Stimulated activated memory B cell treated with anti-CD40 and anti-IgM and Interleukin-4, amounts not matched to agents 10 μg/mL and 1 μg/mL and 100 μg/mL, for 72 hours (primary cell): ENCODE data around the gene SEC23B.

Experiments used
- ATAC-seq: fragments of 150-1000 bp; cut with Tn5 transposase; 2 replicates; pipeline ENCODE4 v1.10.0; 2021
- H3K27ac Mint-ChIP-seq: one replicate; pipeline ENCODE4 v1.8.0; 2022; ENCODE audit warnings: mild to moderate bottlenecking, mixed read lengths
- H3K27me3 Mint-ChIP-seq: one replicate; pipeline ENCODE4 v1.8.0; 2022; ENCODE audit warnings: mixed read lengths
- H3K36me3 Mint-ChIP-seq: one replicate; pipeline ENCODE4 v1.8.0; 2022; ENCODE audit warnings: mixed read lengths
- H3K4me1 Mint-ChIP-seq: one replicate; pipeline ENCODE4 v1.8.0; 2022; ENCODE audit warnings: mixed read lengths
- H3K4me3 Mint-ChIP-seq: one replicate; pipeline ENCODE4 v1.8.0; 2022; ENCODE audit warnings: mild to moderate bottlenecking, moderate library complexity, mixed read lengths
- H3K9me3 Mint-ChIP-seq: one replicate; pipeline ENCODE4 v1.8.0; 2022; ENCODE audit warnings: mixed read lengths

The SEC23B gene

GRCh38 chr20:18543216-18543615 lies 35.5 kb downstream of the SEC23B start:
- H3K4me1 Mint-ChIP-seq = no peaks in the 10 kb centered on the region
- ATAC-seq = no peak
- no peaks in the 10 kb centered on the region for H3K9me3 Mint-ChIP-seq
- H3K4me3 Mint-ChIP-seq = no peak overlapping the region
- H3K36me3 Mint-ChIP-seq = peaks cover 83% of the 10 kb centered on the region
- H3K27ac Mint-ChIP-seq = no peak overlapping the region
- H3K27me3 Mint-ChIP-seq = no peaks in the 10 kb centered on the region

- ATAC-seq = no peak
- no peaks in the 10 kb centered on the region for H3K27me3 Mint-ChIP-seq
- H3K36me3 Mint-ChIP-seq = peaks cover 84% of the 10 kb centered on the region
- no peak overlapping the region for H3K4me3 Mint-ChIP-seq
- no peak overlapping the region for H3K27ac Mint-ChIP-seq
- H3K4me1 Mint-ChIP-seq = no peaks in the 10 kb centered on the region
- H3K9me3 Mint-ChIP-seq = no peaks in the 10 kb centered on the region
Measured at GRCh38 chr20:18543932-18544331, 36.2 kb downstream of the SEC23B start.

DNA sequence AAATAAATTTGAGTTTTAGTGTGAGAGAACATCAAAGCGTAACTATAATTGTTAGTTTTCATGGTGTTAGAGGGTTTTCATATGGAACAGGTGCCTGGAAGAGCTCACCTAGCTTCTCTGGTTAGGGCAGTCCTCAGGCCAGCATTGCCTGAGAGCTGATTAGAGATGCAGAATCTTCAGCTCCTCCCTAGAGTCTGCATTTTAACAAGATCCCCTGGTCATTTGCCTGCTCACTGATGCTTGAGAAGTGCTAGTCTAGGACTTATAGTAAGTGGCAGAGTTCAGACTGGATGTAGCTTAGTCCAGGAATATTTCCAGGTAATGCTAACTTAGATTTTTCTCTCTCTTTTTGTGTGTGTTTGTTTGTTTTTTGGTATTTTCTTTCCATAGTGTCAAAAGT lies 37.8 kb downstream of the SEC23B start:
- H3K4me3 Mint-ChIP-seq = no peak overlapping the region
- no peaks in the 10 kb centered on the region for H3K27me3 Mint-ChIP-seq
- peaks cover 77% of the 10 kb centered on the region for H3K36me3 Mint-ChIP-seq
- H3K27ac Mint-ChIP-seq = no peak overlapping the region
- no peaks in the 10 kb centered on the region for H3K4me1 Mint-ChIP-seq
- no peak for ATAC-seq
- no peaks in the 10 kb centered on the region for H3K9me3 Mint-ChIP-seq

DNA sequence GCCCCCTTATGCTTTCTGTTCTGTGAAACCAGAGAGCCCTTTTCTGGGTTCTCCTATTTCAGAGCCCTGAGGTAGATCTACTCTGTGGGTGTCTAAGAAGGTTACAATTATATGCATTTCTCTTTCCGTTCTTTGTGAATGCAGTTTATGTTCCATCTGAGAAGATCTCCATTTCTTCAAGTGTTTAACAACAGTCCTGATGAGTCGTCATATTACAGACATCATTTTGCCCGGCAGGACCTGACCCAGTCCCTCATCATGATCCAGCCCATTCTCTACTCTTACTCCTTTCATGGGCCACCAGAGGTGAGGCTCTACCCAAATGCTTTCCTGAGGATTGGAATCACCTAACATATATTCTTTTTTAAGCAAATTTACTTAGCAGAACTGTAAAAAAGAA lies 40.7 kb downstream of the SEC23B start:
- no peaks in the 10 kb centered on the region for H3K4me1 Mint-ChIP-seq
- no peaks in the 10 kb centered on the region for H3K27me3 Mint-ChIP-seq
- no peak overlapping the region for H3K4me3 Mint-ChIP-seq
- H3K36me3 Mint-ChIP-seq = peaks cover 63% of the 10 kb centered on the region
- H3K9me3 Mint-ChIP-seq = no peaks in the 10 kb centered on the region
- H3K27ac Mint-ChIP-seq = no peak overlapping the region
- no peak for ATAC-seq

DNA sequence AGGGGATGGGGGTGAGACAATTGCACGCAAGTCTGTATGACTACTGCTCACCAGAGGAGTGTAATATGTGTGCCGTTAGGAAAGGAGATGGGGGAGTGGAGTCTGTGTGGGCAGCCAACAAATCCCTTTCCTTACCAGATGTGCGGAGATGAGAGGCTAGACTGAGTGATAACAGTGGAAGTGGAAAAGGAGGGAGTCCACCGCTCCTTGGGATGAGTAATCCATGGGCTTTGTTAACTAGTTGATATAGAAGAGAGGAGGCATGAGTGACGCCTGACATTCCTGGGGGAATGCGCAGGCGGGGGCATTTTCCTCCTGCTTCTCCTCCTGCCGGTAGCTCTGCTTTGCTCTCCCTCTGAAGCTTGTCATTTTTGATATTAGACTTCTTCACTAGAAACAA lies 46.0 kb downstream of the SEC23B start:
- Mint-ChIP-seq H3K4me3 (no peak overlapping the region), H3K36me3 (peaks cover 64% of the 10 kb centered on the region), H3K27ac (no peak overlapping the region), H3K4me1 (no peaks in the 10 kb centered on the region), H3K27me3 (no peaks in the 10 kb centered on the region), H3K9me3 (no peaks in the 10 kb centered on the region)
- ATAC-seq = no peak

DNA sequence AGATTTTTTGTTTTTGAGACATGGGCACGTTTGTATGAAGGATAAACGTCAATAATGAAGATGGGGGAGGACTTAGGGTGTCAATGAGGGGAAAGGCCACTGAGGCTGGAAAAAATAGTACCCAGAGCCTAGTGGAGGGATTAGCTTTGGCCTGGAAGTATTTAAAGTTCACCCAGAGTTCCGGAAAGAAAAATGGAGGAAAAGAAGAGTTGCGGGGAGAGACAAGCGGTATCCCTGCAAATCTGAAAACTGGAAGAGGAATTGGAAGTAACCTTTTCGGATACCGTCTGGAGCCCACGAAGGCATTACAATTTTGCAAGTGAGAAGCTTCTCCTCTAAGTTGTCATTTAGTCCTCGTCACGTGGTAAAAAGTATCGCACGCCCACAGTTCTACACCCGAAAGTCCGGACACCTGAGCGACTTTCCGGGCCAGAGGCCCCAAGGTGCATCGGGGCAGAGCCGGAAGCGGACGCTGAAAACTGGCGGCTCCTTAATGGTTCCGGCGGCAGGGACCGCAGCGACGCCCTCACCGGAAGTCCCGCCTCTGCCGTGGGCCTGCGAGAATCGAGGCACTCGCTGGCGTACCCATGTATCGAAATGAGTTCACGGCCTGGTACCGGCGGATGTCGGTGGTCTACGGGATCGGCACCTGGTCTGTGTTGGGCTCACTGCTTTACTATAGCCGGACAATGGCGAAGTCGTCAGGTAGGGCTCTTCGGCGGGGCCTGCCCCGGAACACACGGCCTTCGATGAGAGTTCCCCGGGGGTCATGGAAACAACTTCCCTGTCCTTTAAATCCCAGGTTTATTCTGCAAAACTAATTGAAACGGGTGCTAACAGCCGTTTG lies 59.4 kb downstream of the SEC23B start, which contains the start of gene SMIM26:
TSS of gene SMIM26 (plus strand) at position 541 of the 847 bp plus-strand sequence. CDS start at position 588, 47 bp downstream.
- ATAC-seq = peak; percentile 99
- H3K27me3 Mint-ChIP-seq = no peaks in the 10 kb centered on the region

GRCh38 chr20:18567739-18568091 lies 60.0 kb downstream of the SEC23B start:
- H3K27me3 Mint-ChIP-seq = no peaks in the 10 kb centered on the region
- H3K9me3 Mint-ChIP-seq = peaks cover 10% of the 10 kb centered on the region
- no peak for ATAC-seq
- H3K36me3 Mint-ChIP-seq = peaks cover 27% of the 10 kb centered on the region
- H3K4me1 Mint-ChIP-seq = peaks cover 26% of the 10 kb centered on the region
- H3K27ac Mint-ChIP-seq = peak overlapping the region; percentile 91
- H3K4me3 Mint-ChIP-seq = peak overlapping the region; percentile 83

More for the DNA sequence above, 59.4 kb downstream of the SEC23B start, which contains the start of gene SMIM26:
- Mint-ChIP-seq H3K36me3 (peaks cover 27% of the 10 kb centered on the region), H3K9me3 (peaks cover 7% of the 10 kb centered on the region), H3K27ac (peak within 1 kb of the TSS; percentile 91), H3K4me1 (peaks cover 26% of the 10 kb centered on the region), H3K4me3 (peak within 1 kb of the TSS; percentile 83)

GRCh38 chr20:18571009-18571408 lies 63.3 kb downstream of the SEC23B start:
- Mint-ChIP-seq H3K27ac (no peak overlapping the region), H3K36me3 (peaks cover 29% of the 10 kb centered on the region), H3K27me3 (no peaks in the 10 kb centered on the region), H3K9me3 (peaks cover 10% of the 10 kb centered on the region), H3K4me1 (peaks cover 26% of the 10 kb centered on the region), H3K4me3 (no peak overlapping the region)
- no peak for ATAC-seq

DNA sequence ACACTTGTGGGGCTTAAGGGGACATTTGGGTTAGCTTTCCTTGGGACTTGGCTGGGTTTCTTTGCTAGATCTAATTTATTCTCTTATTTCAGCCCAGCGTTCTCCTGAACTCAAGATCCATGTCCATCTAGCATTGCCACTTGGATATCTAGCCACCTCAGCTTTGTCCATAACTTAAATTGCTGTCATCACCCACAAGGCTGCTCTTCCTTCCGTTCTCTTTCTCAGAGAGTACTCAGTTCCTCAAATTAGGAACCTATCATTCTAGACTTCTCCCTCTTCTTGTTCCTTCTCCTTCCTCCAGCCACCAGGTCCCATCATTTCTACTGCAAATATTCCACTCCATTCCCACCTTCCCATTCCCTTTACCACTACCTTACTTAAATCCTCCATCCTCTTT lies 63.8 kb downstream of the SEC23B start:
- Mint-ChIP-seq H3K27me3 (no peaks in the 10 kb centered on the region), H3K9me3 (peaks cover 10% of the 10 kb centered on the region), H3K27ac (no peak overlapping the region)

DNA sequence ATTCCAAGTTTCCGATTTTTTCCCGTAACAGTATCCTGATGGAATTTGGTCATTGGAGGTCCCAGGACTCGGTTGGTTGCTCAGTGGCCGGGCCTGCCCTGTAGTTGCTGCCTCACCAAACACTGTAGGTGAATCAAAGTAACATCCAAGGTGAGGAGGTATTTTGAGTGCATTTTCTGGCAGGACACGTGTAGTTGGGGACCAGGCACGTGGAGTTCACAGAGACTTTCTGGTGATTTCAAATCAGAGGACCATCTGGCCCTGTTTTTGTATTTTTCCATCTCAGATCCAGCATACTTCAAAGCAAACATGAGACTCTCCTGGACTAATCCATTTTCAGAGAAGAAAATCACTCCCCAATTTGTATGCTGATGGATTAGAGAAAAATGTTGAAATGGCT lies 70.2 kb downstream of the SEC23B start:
- H3K27me3 Mint-ChIP-seq = no peaks in the 10 kb centered on the region
- H3K27ac Mint-ChIP-seq = no peak overlapping the region
- H3K9me3 Mint-ChIP-seq = no peaks in the 10 kb centered on the region
- ATAC-seq = no peak
- H3K4me3 Mint-ChIP-seq = no peak overlapping the region
- H3K4me1 Mint-ChIP-seq = no peaks in the 10 kb centered on the region
- H3K36me3 Mint-ChIP-seq = peaks cover 4% of the 10 kb centered on the region

More for the DNA sequence above, 63.8 kb downstream of the SEC23B start:
- H3K36me3 Mint-ChIP-seq = peaks cover 29% of the 10 kb centered on the region
- no peak for ATAC-seq
- H3K4me1 Mint-ChIP-seq = peaks cover 24% of the 10 kb centered on the region
- H3K4me3 Mint-ChIP-seq = no peak overlapping the region

DNA sequence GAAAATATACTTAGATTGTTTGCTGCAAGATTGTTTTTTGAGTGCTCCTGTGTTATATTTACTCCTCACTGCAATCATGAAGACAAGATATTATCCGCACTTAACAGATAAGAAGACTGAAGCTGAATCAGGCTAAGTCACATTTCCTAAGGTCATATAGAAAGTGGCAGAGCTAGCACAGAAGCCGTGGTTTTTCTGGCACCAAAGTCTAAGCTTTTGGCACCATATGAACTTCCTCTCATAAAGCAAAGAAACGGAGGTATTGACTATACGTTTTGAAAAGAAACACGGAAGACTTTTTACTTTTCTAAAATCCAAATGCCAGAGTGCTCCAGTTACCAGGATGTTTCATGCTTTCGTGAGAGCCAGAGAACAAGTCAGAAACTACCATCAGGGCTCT lies 70.8 kb downstream of the SEC23B start:
- Mint-ChIP-seq H3K4me3 (no peak overlapping the region), H3K27me3 (peaks cover under 1% of the 10 kb centered on the region), H3K36me3 (no peaks in the 10 kb centered on the region), H3K9me3 (no peaks in the 10 kb centered on the region), H3K27ac (no peak overlapping the region), H3K4me1 (no peaks in the 10 kb centered on the region)
- ATAC-seq = no peak

DNA sequence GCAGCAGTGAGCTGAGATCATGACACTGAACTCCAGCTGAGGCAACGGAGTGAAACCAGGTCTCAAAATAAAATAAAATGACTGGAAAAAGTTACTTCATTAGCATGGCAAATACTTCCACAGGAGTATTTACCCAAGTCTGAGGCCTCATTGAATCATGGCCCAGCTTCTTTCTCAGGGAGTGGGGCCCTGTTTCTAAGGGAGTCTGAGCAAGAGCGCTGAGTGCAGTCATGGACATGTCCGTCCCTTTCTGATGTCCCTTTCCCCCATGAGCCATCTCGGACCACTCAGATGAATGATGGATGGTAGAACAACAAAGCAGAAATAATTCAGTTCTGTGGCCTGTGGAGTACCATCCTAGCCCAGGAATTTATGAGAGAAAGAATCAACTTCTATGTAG lies 72.3 kb downstream of the SEC23B start:
- Mint-ChIP-seq H3K27ac (no peak overlapping the region), H3K27me3 (peaks cover 10% of the 10 kb centered on the region), H3K9me3 (no peaks in the 10 kb centered on the region), H3K4me1 (no peaks in the 10 kb centered on the region), H3K36me3 (no peaks in the 10 kb centered on the region), H3K4me3 (no peak overlapping the region)
- ATAC-seq = no peak

DNA sequence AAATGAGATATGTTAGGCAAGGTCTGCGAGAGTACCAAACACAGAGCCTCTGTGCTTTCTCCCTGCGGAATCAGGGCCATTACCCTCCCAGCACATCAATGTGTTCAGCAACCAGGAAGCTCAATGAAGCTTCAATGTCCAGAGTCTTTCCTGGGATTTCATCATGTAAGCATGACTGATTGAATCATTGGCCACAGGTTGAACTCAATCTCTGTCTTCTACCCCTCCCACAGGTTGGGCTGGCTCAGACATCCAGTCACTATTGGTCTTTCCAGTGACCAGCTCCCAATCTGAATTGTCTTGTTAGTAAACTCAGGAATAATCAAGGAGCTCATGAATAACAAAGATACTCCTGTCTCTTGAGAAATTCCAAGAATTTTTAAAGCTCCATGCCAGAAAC lies 77.4 kb downstream of the SEC23B start:
- no peak for ATAC-seq
- H3K27ac Mint-ChIP-seq = no peak overlapping the region
- peaks cover 10% of the 10 kb centered on the region for H3K27me3 Mint-ChIP-seq
- peaks cover 28% of the 10 kb centered on the region for H3K4me1 Mint-ChIP-seq
- H3K4me3 Mint-ChIP-seq = no peak overlapping the region
- no peaks in the 10 kb centered on the region for H3K9me3 Mint-ChIP-seq
- H3K36me3 Mint-ChIP-seq = no peaks in the 10 kb centered on the region

- peak; percentile 94 for ATAC-seq
- H3K36me3 Mint-ChIP-seq = no peaks in the 10 kb centered on the region
- peaks cover 28% of the 10 kb centered on the region for H3K4me1 Mint-ChIP-seq
- peak within 1 kb of the TSS; percentile 90 for H3K4me3 Mint-ChIP-seq
- peaks cover 10% of the 10 kb centered on the region for H3K27me3 Mint-ChIP-seq
- no peaks in the 10 kb centered on the region for H3K9me3 Mint-ChIP-seq
- peak within 1 kb of the TSS; percentile 73 for H3K27ac Mint-ChIP-seq
Measured at GRCh38 chr20:18587665-18588573, 80.2 kb downstream of the SEC23B start, which contains the start of gene DTD1. Gene DTD1 (plus strand): TSS chr20:18588054. CDS start chr20:18588073, 19 bp downstream.

DNA sequence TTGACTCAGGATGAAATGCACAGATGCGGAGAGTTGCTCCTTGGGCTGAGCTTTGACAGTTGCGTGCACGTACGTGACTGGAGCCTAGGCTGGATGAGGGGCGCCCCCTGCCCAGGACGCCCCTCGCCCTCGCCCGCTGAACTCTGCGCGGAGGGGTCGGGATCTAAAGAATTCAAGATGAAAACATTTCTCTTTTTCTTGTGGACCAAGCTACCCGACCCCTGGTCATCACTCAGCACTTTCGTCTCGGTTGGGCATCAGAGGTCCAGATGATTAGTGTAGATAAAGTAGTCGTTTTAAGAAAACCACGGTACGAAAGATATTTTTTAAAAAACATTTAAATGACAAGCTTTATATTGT lies 80.8 kb downstream of the SEC23B start:
- H3K27ac Mint-ChIP-seq = peak overlapping the region; percentile 73
- peak overlapping the region; percentile 83 for H3K4me3 Mint-ChIP-seq
- H3K36me3 Mint-ChIP-seq = peaks cover 2% of the 10 kb centered on the region
- ATAC-seq = peak; percentile 3
- peaks cover 10% of the 10 kb centered on the region for H3K27me3 Mint-ChIP-seq
- no peaks in the 10 kb centered on the region for H3K9me3 Mint-ChIP-seq
- peaks cover 33% of the 10 kb centered on the region for H3K4me1 Mint-ChIP-seq
